Caco-2 (cell line): ENCODE measurements around the gene KLHL8. TPM values are rescaled to one million over a fixed set of nuclear protein-coding genes. Genes with fewer than 3 reads are reported as not detected.

Experiments
- BruUV-seq: library from RNA; stranded (reverse); fragments of 400-500 nt; replicated peaks from 2 replicates; lab custom pipeline; 2021; lab: Mats Ljungman, UMichigan
- CTCF ChIA-PET: fragments of 300-600 bp; sonication (Branson Sonifier 250); formaldehyde crosslinking; loops from one replicate; lab custom pipeline; 2022; ENCODE audit warnings: antibody characterized with exemption; lab: Charles Lee
- POLR2A ChIA-PET: fragments of 300-600 bp; sonication (Branson Sonifier 250); formaldehyde crosslinking; loops from one replicate; lab custom pipeline; 2022; ENCODE audit warnings: antibody characterized with exemption; lab: Charles Lee
- DNase-seq, 2 experiments: peaks; one replicate each; pipeline versions ENCODE4 v3.0.0 to v3.0.0-alpha.2; 2020 to 2022
- H3K27me3 ChIP-seq: replicated peaks from 2 replicates; pipeline ENCODE4 v1.6.0; 2011; ENCODE audit warnings: low read length; ENCODE audit not compliant: control insufficient read depth, insufficient read depth
- H3K36me3 ChIP-seq: 2 replicates; pipeline ENCODE4 v1.5.1; 2011; ENCODE audit warnings: low read length; ENCODE audit not compliant: control insufficient read depth, insufficient read depth
- H3K4me1 ChIP-seq: fragments of 250-450 bp; sonication (Bioruptor Pico); 2 replicates; pipeline ENCODE4 v1.5.1; 2020; ENCODE audit warnings: mild to moderate bottlenecking
- H3K4me3 ChIP-seq: 2 replicates; pipeline ENCODE4 v1.5.1; 2011; ENCODE audit warnings: low read depth, mild to moderate bottlenecking, control low read depth, low read length
- H3K9me3 ChIP-seq: fragments of 250-450 bp; sonication (Bioruptor Pico); 2 replicates; pipeline ENCODE4 v1.5.1; 2020; ENCODE audit warnings: mild to moderate bottlenecking, moderate library complexity
- H3K27ac Mint-ChIP-seq: one replicate; pipeline ENCODE4 v1.8.0; 2022; ENCODE audit warnings: mixed read lengths; ENCODE audit not compliant: unreplicated experiment
- H3K27me3 Mint-ChIP-seq: one replicate; pipeline ENCODE4 v1.8.0; 2022; ENCODE audit warnings: mixed read lengths; ENCODE audit not compliant: insufficient read depth, unreplicated experiment
- H3K36me3 Mint-ChIP-seq: one replicate; pipeline ENCODE4 v1.8.0; 2022; ENCODE audit warnings: mild to moderate bottlenecking, mixed read lengths; ENCODE audit not compliant: insufficient read depth, unreplicated experiment
- H3K4me1 Mint-ChIP-seq: one replicate; pipeline ENCODE4 v1.8.0; 2022; ENCODE audit warnings: low read depth, mixed read lengths; ENCODE audit not compliant: unreplicated experiment
- H3K4me3 Mint-ChIP-seq: one replicate; pipeline ENCODE4 v1.8.0; 2022; ENCODE audit warnings: mild to moderate bottlenecking, moderate library complexity, mixed read lengths; ENCODE audit not compliant: unreplicated experiment
- H3K9me3 Mint-ChIP-seq: one replicate; pipeline ENCODE4 v1.8.0; 2022; ENCODE audit warnings: mixed read lengths; ENCODE audit not compliant: unreplicated experiment
- CTCF ChIP-seq, 2 experiments: fragments of 200-600 bp in 1 of 2; IDR thresholded peaks; 1 replicate in 1 of 2; 2 replicates in 1 of 2; pipeline versions ENCODE4 v1.5.1 to v1.8.0; 2011 to 2022; ENCODE audit warnings: antibody characterized with exemption in 1 of 2, control low read depth in 1 of 2, inconsistent platforms in 1 of 2, low read depth in 1 of 2, low read length in 1 of 2, mild to moderate bottlenecking in 1 of 2, moderate library complexity in 1 of 2; ENCODE audit not compliant: insufficient read depth in 1 of 2, severe bottlenecking in 1 of 2, unreplicated experiment in 1 of 2
- intact Hi-C: fragments of 100-400 bp; cut with micrococcal nuclease; formaldehyde crosslinking; loops from one replicate; pipeline ENCODE4 v1.10.0; 2022; ENCODE audit not compliant: unreplicated experiment
- total RNA-seq: library from RNA; stranded (reverse); gene quantifications from 2 replicates; pipeline ENCODE4 v1.2.3, GENCODE V29; 2022

Gene KLHL8
- total RNA-seq, 1 experiment from 2014 or later = 27.7 TPM

GRCh38 chr4:87235020-87235671, 14.7 kb upstream of the KLHL8 start:
- CTCF ChIA-PET = interaction anchor here (0.7 to 3.3 kb wide), 5 partner anchors 15 to 901 kb away, joined by 3 to 20 read pairs (median 5); no protein-coding TSS in a partner anchor
- POLR2A ChIA-PET = no interaction called here
- H3K27me3 Mint-ChIP-seq = no peaks in the 10 kb centered on the region
- Histone ChIP-seq H3K4me1 (peaks cover 10% of the 10 kb centered on the region; the same call in 1 of the 2 replicates), H3K4me3 (peak overlapping the region; percentile 40), H3K27me3 (no peaks in the 10 kb centered on the region), H3K9me3 (no peaks in the 10 kb centered on the region), H3K36me3 (no peaks in the 10 kb centered on the region)
- TF ChIP-seq CTCF (IDR thresholded peaks at IDR 0.05; ENCODE audit: insufficient read depth in 1 of 2, low read depth in 1 of 2, low read length in 1 of 2, severe bottlenecking in 1 of 2, unreplicated experiment in 1 of 2) = no peak
- BruUV-seq = no TSS peak
- peak overlapping the region; percentile 22 for H3K27ac Mint-ChIP-seq
- no peaks in the 10 kb centered on the region for H3K36me3 Mint-ChIP-seq
- no peak for DNase-seq
- no peaks in the 10 kb centered on the region for H3K9me3 Mint-ChIP-seq
- H3K4me3 Mint-ChIP-seq = peak overlapping the region; percentile 70
- intact Hi-C loops = loop anchor here (1.0 to 10.0 kb wide), 4 partner anchors 15 to 740 kb away; partner anchors contain the start of gene KLHL8
- peaks cover 17% of the 10 kb centered on the region for H3K4me1 Mint-ChIP-seq

GRCh38 chr4:87232216-87232615, 11.8 kb upstream of the KLHL8 start:
- intact Hi-C loops = loop anchor here (10.0 kb wide), 1 partner anchor 737 kb away; no protein-coding TSS in a partner anchor
- H3K9me3 ChIP-seq = no peaks in the 10 kb centered on the region
- ChIA-PET CTCF (no interaction called here), POLR2A (no interaction called here)
- H3K27me3 ChIP-seq = no peaks in the 10 kb centered on the region
- TF ChIP-seq CTCF (IDR thresholded peaks at IDR 0.05; ENCODE audit: insufficient read depth in 1 of 2, low read depth in 1 of 2, low read length in 1 of 2, severe bottlenecking in 1 of 2, unreplicated experiment in 1 of 2) = no peak
- Mint-ChIP-seq H3K4me1 (peaks cover 22% of the 10 kb centered on the region), H3K27ac (no peak overlapping the region), H3K36me3 (no peaks in the 10 kb centered on the region), H3K27me3 (no peaks in the 10 kb centered on the region), H3K9me3 (no peaks in the 10 kb centered on the region), H3K4me3 (no peak overlapping the region)
- H3K36me3 ChIP-seq = no peaks in the 10 kb centered on the region
- H3K4me1 ChIP-seq = peaks cover 38% of the 10 kb centered on the region
- no peak for DNase-seq
- H3K4me3 ChIP-seq = no peak overlapping the region
- no TSS peak for BruUV-seq

DNA sequence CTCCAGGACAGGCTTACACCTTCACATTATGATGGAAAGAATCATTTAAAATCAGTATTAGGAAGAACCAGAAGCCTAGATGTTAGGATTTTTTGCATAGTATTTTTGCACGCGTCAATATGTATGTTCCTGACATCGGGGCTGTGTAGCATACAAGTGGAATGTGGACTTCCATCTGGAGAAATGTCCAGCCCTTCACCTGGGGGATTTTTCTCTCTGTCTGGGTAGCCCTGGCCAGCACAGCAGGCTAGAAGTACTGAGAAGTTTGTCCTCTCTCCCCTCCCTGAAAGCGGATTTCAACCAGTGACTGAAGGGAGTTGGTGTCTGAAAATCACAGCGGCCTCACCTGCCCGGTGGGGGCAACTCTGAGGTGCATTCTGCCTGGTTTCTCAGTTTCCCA, 10.4 kb upstream of the KLHL8 start:
- no peaks in the 10 kb centered on the region for H3K9me3 Mint-ChIP-seq
- intact Hi-C loops = loop anchor here (10.0 kb wide), 1 partner anchor 736 kb away; no protein-coding TSS in a partner anchor
- ChIA-PET POLR2A (no interaction called here), CTCF (no interaction called here)
- Histone ChIP-seq H3K4me3 (no peak overlapping the region), H3K4me1 (peaks cover 42% of the 10 kb centered on the region), H3K9me3 (no peaks in the 10 kb centered on the region), H3K36me3 (no peaks in the 10 kb centered on the region), H3K27me3 (no peaks in the 10 kb centered on the region)
- peaks cover 22% of the 10 kb centered on the region for H3K4me1 Mint-ChIP-seq
- TF ChIP-seq CTCF (IDR thresholded peaks at IDR 0.05; ENCODE audit: insufficient read depth in 1 of 2, low read depth in 1 of 2, low read length in 1 of 2, severe bottlenecking in 1 of 2, unreplicated experiment in 1 of 2) = no peak
- no peaks in the 10 kb centered on the region for H3K27me3 Mint-ChIP-seq
- peak overlapping the region; percentile 21 for H3K27ac Mint-ChIP-seq
- H3K4me3 Mint-ChIP-seq = no peak overlapping the region
- no peak for DNase-seq
- H3K36me3 Mint-ChIP-seq = no peaks in the 10 kb centered on the region
- no TSS peak for BruUV-seq
